SU-DHL-6 (cell line): ENCODE results near the gene DEDD2.
A peak's percentile ranks its signal among the peaks of the same experiment; 100 is the strongest.

Source experiments
- H2AFZ ChIP-seq: fragments of 200-600 bp; sonication (generic); 2 replicates; pipeline ENCODE4 v1.6.1; 2014; ENCODE audit warnings: low read depth, mild to moderate bottlenecking, moderate library complexity, mixed read lengths, antibody characterized with exemption, low read length; ENCODE audit not compliant: severe bottlenecking
- H3F3A ChIP-seq: fragments of 200-600 bp; shearing (Covaris generic); 2 replicates; pipeline ENCODE4 v1.6.0; 2016; ENCODE audit warnings: antibody characterized with exemption, mild to moderate bottlenecking; ENCODE audit not compliant: insufficient read depth
- H3K27ac ChIP-seq: fragments of 200-600 bp; sonication (generic); 2 replicates; pipeline ENCODE4 v1.5.1; 2016; ENCODE audit warnings: low read depth, mild to moderate bottlenecking, low read length, moderate library complexity, mixed read lengths
- H3K27me3 ChIP-seq: fragments of 200-600 bp; sonication (generic), shearing (Covaris generic); 2 replicates; pipeline ENCODE4 v1.6.0; 2014; ENCODE audit warnings: mild to moderate bottlenecking, low read length
- H3K36me3 ChIP-seq: fragments of 200-600 bp; sonication (generic); 2 replicates; pipeline ENCODE4 v1.6.1; 2014; ENCODE audit warnings: mild to moderate bottlenecking, low read length, mixed read lengths
- H3K4me2 ChIP-seq: fragments of 300-600, 200-600 bp; shearing (Covaris generic), sonication (generic); 2 replicates; pipeline ENCODE4 v1.6.0; 2014; ENCODE audit warnings: low read length, low read depth, mild to moderate bottlenecking; ENCODE audit not compliant: poor library complexity, severe bottlenecking
- H3K4me3 ChIP-seq: fragments of 200-600 bp; sonication (generic); 2 replicates; pipeline ENCODE4 v1.5.1; 2014; ENCODE audit warnings: antibody characterized with exemption, low read length, mild to moderate bottlenecking, mixed read lengths; ENCODE audit not compliant: insufficient read depth, poor library complexity, severe bottlenecking
- H3K79me2 ChIP-seq: fragments of 200-600 bp; sonication (generic); 2 replicates; pipeline ENCODE4 v1.6.1; 2014; ENCODE audit warnings: mild to moderate bottlenecking, low read length, moderate library complexity; ENCODE audit not compliant: insufficient read depth
- H3K9ac ChIP-seq: fragments of 200-600 bp; sonication (generic); 2 replicates; pipeline ENCODE4 v1.7.0; 2014; ENCODE audit warnings: mild to moderate bottlenecking, low read length
- H3K9me2 ChIP-seq: fragments of 200-600 bp; sonication (generic); replicated peaks from 2 replicates; pipeline ENCODE4 v1.6.1; 2014; ENCODE audit warnings: low read length; ENCODE audit not compliant: insufficient read depth
- H3K9me3 ChIP-seq: fragments of 200-600 bp; sonication (generic); 2 replicates; pipeline ENCODE4 v1.6.1; 2014; ENCODE audit warnings: low read length, mixed read lengths; ENCODE audit not compliant: insufficient read depth
- H4K20me1 ChIP-seq: fragments of 200-600 bp; sonication (generic); 2 replicates; pipeline ENCODE4 v1.6.1; 2014; ENCODE audit warnings: low read depth, mild to moderate bottlenecking, antibody characterized with exemption, low read length, moderate library complexity, mixed read lengths
- EZH2phosphoT487 ChIP-seq: fragments of 200-600 bp; sonication (generic), shearing (Covaris generic); conservative IDR thresholded peaks from 2 replicates; pipeline ENCODE4 v1.6.1; 2018; ENCODE audit warnings: mild to moderate bottlenecking, antibody characterized with exemption, low read length, moderate library complexity, mixed read lengths
- TF ChIP-seq, protein P1 (sequence below): fragments of 200-600 bp; sonication (generic); IDR thresholded peaks from one replicate; pipeline ENCODE4 v1.5.1; 2017; ENCODE audit warnings: antibody characterized with exemption, mild to moderate bottlenecking, low read length, moderate library complexity; ENCODE audit not compliant: insufficient read depth, poor library complexity, severe bottlenecking

Gene DEDD2

DNA sequence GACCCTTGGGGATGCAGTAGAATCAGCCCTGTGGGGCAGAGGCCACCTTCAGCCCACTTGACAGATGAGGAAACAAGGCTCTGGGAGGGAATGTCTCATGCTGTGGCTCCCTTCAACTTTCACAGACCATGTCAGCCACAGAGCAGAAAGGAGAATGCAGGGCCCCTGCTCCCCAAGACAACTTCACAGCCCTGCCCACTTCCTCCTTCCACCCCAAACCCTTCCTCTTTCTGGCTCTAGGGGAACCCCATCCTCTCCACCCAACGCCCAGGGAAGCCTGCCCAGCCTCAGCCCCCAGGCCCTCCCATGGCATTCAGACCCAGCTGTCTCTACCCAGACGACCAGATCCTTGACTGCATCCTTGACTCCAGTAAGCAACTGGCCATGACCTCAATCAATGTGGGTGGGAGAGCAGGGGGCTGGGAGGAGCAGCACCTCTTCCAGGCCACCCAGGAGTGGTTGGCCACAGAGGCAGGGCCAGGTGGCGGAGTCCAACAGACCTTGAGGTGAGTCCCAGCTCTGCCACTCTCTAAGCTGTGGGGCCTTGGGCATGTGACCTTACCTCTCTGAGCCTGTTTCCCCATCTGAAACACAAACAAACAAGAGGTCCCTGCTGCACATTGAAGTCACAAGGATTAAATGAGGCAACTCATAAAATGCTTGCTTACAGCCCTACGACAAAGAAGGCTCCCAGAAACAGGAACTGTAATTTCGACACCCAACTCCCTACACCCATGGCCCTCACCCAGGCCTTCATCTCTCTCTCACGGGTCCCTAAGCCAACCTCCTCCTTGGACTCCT is 15.8 kb downstream of the DEDD2 start:
- H3K9me3 ChIP-seq, result no peaks in the 10 kb centered on the region
- TF ChIP-seq, protein P1, sequence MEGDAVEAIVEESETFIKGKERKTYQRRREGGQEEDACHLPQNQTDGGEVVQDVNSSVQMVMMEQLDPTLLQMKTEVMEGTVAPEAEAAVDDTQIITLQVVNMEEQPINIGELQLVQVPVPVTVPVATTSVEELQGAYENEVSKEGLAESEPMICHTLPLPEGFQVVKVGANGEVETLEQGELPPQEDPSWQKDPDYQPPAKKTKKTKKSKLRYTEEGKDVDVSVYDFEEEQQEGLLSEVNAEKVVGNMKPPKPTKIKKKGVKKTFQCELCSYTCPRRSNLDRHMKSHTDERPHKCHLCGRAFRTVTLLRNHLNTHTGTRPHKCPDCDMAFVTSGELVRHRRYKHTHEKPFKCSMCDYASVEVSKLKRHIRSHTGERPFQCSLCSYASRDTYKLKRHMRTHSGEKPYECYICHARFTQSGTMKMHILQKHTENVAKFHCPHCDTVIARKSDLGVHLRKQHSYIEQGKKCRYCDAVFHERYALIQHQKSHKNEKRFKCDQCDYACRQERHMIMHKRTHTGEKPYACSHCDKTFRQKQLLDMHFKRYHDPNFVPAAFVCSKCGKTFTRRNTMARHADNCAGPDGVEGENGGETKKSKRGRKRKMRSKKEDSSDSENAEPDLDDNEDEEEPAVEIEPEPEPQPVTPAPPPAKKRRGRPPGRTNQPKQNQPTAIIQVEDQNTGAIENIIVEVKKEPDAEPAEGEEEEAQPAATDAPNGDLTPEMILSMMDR, result no peak
- TF ChIP-seq EZH2phosphoT487, result no peak
- 0 out of 2 replicates have a peak, but pooled peaks cover 4% of the 10 kb centered on the region for H3F3A ChIP-seq
- H3K36me3 ChIP-seq, result no peaks in the 10 kb centered on the region; the same call in 1 of the 2 replicates
- no peaks in the 10 kb centered on the region for H3K27me3 ChIP-seq
- peak overlapping the region; percentile 34; the same call in 1 of the 2 replicates for H3K9ac ChIP-seq
- no peak overlapping the region for H2AFZ ChIP-seq
- H3K79me2 ChIP-seq, result no peaks in the 10 kb centered on the region
- H3K4me3 ChIP-seq, result no peak overlapping the region
- peak overlapping the region; percentile 87 for H3K27ac ChIP-seq
- no peaks in the 10 kb centered on the region for H3K9me2 ChIP-seq
- no peaks in the 10 kb centered on the region for H4K20me1 ChIP-seq
- peak overlapping the region; percentile 19 for H3K4me2 ChIP-seq

DNA sequence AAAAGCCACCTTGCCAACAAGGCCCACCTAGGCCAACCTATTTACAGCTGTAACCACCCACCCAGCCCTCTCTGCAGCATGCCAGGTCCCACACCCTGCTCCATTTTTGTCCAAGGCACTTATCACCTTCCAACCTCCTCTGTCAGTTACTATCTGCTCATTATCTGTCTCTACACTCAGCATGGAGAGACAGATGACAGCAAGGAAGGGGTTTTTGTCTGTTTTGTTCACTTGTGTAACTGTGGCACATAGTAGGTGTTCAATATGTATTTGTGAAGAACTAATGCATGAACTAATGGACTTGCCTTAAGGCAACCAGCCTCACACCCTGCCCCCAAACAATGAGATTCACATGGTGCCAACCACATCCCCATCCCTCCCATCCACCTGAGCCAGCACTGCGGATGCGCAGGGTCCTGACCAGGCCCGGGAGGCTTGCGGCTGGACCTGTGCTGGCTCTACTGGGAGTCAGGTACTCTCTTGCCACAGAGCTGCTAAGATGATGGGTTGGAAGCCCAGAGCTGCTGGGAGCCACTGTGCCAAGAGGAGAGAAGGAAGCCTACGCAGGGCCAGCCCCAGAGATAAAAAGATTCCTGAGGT is 17.3 kb downstream of the DEDD2 start:
- Histone ChIP-seq H3K9ac (peak overlapping the region; percentile 50), H2AFZ (no peak overlapping the region), H3K9me3 (no peaks in the 10 kb centered on the region), H3K27ac (peak overlapping the region; percentile 87), H3F3A (0 out of 2 replicates have a peak, but pooled peaks cover 4% of the 10 kb centered on the region), H3K9me2 (no peaks in the 10 kb centered on the region), H3K4me2 (peak overlapping the region; percentile 53), H4K20me1 (no peaks in the 10 kb centered on the region), H3K27me3 (no peaks in the 10 kb centered on the region), H3K36me3 (no peaks in the 10 kb centered on the region; the same call in 1 of the 2 replicates), H3K79me2 (no peaks in the 10 kb centered on the region), H3K4me3 (no peak overlapping the region)
- TF ChIP-seq, protein P1, result no peak
- TF ChIP-seq EZH2phosphoT487, result no peak

DNA sequence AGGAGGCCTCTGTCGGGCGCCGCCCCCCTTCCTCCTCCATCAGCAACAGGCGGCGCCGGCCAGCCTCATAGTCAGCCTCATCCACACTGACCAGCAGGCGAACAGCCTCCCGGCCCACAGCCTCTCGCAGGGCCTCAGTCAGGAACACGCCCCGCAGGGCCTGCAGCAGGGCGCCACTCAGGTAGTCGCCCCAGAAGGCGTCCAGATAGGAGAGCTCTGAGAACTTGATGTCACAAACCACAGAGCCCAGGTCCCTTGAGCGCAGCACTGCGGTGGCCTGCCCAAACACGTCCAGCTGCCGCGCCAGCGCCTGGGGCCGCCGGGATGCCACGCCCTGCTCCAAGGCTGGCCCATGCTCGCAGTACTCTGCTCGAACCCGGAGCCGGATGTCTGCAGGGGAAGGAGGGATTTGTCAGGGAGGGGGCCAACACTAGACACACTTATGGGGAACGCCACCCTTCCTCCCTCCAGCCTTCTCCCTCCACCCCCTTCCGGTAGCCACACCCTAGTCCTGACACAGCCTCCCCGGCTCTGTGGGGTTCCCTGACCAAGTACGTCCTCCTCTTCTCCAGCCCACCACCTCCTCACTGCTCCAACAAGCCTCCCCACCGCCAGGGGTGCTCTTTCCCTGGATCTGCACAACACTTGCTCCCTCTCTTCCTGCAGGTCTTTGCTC is 17.9 kb downstream of the DEDD2 start:
- Histone ChIP-seq H3K9me2 (no peaks in the 10 kb centered on the region), H3K27me3 (no peaks in the 10 kb centered on the region), H3K79me2 (no peaks in the 10 kb centered on the region), H3K27ac (peak overlapping the region; percentile 87), H3K9ac (peak overlapping the region; percentile 50), H4K20me1 (no peaks in the 10 kb centered on the region), H3K36me3 (no peaks in the 10 kb centered on the region), H3F3A (0 out of 2 replicates have a peak, but pooled peaks cover 4% of the 10 kb centered on the region), H3K4me3 (no peak overlapping the region), H3K4me2 (peak overlapping the region; percentile 53), H2AFZ (no peak overlapping the region), H3K9me3 (no peaks in the 10 kb centered on the region)
- TF ChIP-seq, protein P1, result peak; percentile 28
- TF ChIP-seq EZH2phosphoT487, result no peak
